Measurements from ENCODE around the gene FAF1. TPM values are rescaled to one million over a fixed set of nuclear protein-coding genes. Genes with fewer than 3 reads are reported as not detected.
"Not testable (repeated sequence)": the region's sequence is repeated elsewhere in the genome, so short reads cannot be mapped to it uniquely, and the experiment has no call there.

Gene FAF1
- total and polyA plus RNA-seq, 8 donors = 47.4 to 58.3 (median 53.2) TPM

DNA sequence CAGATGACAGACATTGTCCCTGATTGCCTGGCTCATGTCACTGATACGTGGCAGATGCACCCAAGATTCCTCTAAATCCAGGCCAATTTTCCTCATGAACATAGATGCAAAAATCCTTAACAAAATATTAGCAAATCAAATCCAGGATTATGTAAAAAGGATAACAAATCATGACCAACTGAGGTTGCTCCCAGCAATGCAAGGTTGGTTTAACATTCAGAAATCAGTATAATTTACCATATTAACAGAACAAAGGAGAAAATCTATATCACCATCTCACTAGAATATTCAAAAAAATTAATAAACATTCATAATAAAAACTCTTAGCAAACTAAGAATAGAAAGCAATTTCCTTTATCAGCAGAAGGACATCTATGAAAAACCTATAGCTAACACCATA lies 39.7 kb downstream of the FAF1 start:
- ATAC-seq = no peak
- DNase-seq = no peak
- no peaks in the 10 kb centered on the region for H3K36me3 ChIP-seq
- intact Hi-C loops (cut with DNase I) = no loop called here
- H3K4me3 ChIP-seq = no peak overlapping the region
- H3K9me3 ChIP-seq = peaks cover 0 to 9% of the 10 kb centered on the region in 2 donors
- TF ChIP-seq, protein P1, sequence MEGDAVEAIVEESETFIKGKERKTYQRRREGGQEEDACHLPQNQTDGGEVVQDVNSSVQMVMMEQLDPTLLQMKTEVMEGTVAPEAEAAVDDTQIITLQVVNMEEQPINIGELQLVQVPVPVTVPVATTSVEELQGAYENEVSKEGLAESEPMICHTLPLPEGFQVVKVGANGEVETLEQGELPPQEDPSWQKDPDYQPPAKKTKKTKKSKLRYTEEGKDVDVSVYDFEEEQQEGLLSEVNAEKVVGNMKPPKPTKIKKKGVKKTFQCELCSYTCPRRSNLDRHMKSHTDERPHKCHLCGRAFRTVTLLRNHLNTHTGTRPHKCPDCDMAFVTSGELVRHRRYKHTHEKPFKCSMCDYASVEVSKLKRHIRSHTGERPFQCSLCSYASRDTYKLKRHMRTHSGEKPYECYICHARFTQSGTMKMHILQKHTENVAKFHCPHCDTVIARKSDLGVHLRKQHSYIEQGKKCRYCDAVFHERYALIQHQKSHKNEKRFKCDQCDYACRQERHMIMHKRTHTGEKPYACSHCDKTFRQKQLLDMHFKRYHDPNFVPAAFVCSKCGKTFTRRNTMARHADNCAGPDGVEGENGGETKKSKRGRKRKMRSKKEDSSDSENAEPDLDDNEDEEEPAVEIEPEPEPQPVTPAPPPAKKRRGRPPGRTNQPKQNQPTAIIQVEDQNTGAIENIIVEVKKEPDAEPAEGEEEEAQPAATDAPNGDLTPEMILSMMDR (IDR thresholded peaks at IDR 0.05) = no peak
- no peak overlapping the region for H3K27ac ChIP-seq
- H3K27me3 ChIP-seq = no peaks in the 10 kb centered on the region
- H3K4me1 ChIP-seq = no peaks in the 10 kb centered on the region

DNA sequence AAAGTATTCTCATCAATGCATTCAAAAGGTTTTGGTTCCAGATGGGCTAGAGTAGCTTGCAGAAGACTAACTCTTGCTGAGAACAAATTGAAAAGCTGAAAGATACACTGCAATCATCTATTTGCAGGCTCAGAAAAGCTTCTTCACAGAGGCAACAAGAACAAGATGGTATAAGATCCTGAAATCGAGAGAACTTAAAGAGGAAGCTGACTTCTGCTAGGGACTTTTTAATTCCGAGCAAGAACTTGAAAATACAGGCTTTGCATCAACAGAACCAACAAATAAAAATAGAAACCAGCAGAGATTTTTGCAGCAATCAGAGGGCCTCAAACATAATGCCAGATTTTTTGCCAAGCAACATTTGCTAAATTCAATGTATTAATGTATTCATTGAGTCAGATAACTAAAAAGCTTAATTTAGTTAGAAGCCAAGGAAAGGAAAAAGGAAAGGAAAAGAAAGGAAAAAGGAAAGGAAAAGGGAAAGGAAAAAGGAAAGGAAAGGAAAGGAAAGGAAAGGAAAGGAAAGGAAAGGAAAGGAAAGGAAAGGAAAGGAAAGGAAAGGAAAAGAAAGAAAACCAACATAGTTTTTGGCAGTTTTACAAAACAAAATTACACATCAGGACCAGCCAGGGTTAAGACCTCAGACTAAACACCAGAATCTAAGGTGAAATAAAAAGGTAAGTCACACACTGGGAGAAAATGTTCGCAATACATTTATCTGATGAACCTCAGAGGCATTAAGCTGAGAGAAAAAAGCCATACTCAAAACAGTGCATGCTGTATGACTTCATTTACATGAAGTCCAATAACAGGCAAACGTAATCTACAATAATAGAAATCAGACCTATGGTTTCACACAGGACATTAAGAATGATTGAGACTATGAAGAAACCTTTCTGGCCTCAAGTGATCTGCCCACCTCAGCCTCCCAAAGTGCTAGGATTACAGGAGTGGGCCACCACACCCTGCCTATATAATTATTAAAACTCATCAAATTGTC lies 42.6 kb downstream of the FAF1 start:
- TF ChIP-seq, protein P1 (IDR thresholded peaks at IDR 0.05) = no peak
- intact Hi-C loops (cut with DNase I) = no loop called here
- no peak overlapping the region for H3K27ac ChIP-seq
- no peaks in the 10 kb centered on the region for H3K36me3 ChIP-seq
- H3K4me1 ChIP-seq = no peaks in the 10 kb centered on the region
- no peaks in the 10 kb centered on the region for H3K27me3 ChIP-seq
- ATAC-seq (no peak), DNase-seq (no peak)
- H3K9me3 ChIP-seq = peaks cover 0 to 2% of the 10 kb centered on the region in 2 donors
- H3K4me3 ChIP-seq = no peak overlapping the region

DNA sequence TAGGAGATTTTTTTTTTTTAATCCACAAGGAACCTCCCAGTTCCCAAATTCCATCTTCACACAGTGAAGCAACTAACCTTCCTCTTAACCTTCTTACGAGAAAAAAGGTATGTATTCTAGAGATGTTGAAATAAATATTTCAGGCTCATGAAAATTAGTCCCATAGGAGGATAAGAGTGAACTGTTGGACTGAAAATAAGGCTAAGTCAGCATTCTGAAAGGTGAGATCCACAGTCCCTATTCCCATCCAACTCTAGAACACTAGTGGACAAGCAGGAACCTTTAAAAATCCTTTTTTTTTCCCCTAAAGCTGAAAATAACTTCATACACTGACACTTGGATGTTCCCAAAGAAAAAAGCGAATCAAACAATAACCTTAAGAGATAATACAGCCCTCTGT lies 44.4 kb downstream of the FAF1 start:
- Histone ChIP-seq H3K27ac (no peak overlapping the region), H3K4me3 (no peak overlapping the region), H3K36me3 (no peaks in the 10 kb centered on the region), H3K4me1 (no peaks in the 10 kb centered on the region), H3K27me3 (no peaks in the 10 kb centered on the region), H3K9me3 (peaks cover 0 to 2% of the 10 kb centered on the region in 2 donors)
- no peak for ATAC-seq
- DNase-seq = no peak
- intact Hi-C loops (cut with DNase I) = no loop called here
- TF ChIP-seq, protein P1 (IDR thresholded peaks at IDR 0.05) = no peak

DNA sequence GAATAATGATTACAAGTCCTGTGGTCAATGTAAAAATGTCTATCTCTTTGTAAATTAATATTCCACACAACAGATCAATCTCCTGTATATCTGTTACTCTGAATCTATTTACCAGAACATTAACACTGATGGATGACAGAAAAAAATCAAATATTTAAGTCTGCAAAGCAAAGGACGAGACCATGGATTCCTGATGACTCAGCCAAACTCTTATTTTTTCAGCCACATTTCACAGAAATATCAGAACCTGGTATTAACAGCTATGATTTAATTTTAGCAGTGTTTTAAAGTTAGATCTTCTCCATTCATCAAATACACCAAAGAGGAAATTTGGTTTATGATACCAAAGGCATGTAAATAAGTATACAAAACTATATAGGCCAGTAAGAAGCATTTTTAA lies 46.1 kb downstream of the FAF1 start:
- no peaks in the 10 kb centered on the region for H3K4me1 ChIP-seq
- TF ChIP-seq, protein P1 (IDR thresholded peaks at IDR 0.05) = no peak
- H3K36me3 ChIP-seq = no peaks in the 10 kb centered on the region
- no peak overlapping the region for H3K27ac ChIP-seq
- intact Hi-C loops (cut with DNase I) = no loop called here
- H3K4me3 ChIP-seq = no peak overlapping the region
- H3K9me3 ChIP-seq = no peaks in the 10 kb centered on the region
- ATAC-seq = no peak
- no peaks in the 10 kb centered on the region for H3K27me3 ChIP-seq
- no peak for DNase-seq

DNA sequence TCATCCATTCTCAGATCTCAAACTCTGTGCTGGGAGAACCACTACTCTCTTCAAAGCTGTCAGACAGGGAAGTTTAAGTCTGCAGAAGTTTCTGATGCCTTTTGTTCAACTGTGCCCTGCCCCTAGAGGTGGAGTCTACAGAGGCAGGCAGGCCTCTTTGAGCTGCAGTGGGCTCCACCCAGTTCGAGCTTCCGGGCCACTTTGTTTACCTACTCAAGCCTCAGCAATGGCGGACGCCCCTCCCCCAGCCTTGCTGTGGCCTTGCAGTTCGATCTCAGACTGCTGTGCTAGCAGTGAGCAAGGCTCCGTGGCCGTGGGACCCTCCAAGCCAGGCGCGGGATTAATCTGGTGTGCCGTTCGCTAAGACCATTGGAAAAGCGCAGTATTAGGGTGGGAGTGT lies 49.7 kb downstream of the FAF1 start:
- DNase-seq = peak in 1 of 4 donors; percentile 43
- H3K27me3 ChIP-seq; intact Hi-C loops (cut with DNase I); H3K9me3 ChIP-seq; H3K27ac ChIP-seq; H3K4me1 ChIP-seq; ATAC-seq; H3K36me3 ChIP-seq; H3K4me3 ChIP-seq: not testable (repeated sequence)

DNA sequence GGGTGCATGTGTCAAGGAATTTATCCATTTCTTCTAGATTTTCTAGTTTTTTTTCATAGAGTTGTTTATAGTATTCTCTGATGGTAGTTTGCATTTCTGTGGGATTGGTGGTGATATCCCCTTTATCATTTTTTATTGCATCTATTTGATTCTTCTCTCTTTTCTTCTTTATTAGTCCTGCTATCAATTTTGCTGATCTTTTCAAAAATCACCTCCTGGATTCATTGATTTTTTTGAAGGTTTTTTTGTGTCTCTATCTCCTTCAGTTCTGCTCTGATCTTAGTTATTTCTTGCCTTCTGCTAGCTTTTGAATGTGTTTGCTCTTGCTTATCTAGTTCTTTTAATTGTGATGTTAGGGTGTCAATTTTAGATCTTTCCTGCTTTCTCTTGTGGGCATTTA lies 52.5 kb downstream of the FAF1 start:
- ATAC-seq; H3K27me3 ChIP-seq; DNase-seq; intact Hi-C loops (cut with DNase I); H3K36me3 ChIP-seq; H3K9me3 ChIP-seq; H3K4me1 ChIP-seq; H3K4me3 ChIP-seq; H3K27ac ChIP-seq: not testable (repeated sequence)

DNA sequence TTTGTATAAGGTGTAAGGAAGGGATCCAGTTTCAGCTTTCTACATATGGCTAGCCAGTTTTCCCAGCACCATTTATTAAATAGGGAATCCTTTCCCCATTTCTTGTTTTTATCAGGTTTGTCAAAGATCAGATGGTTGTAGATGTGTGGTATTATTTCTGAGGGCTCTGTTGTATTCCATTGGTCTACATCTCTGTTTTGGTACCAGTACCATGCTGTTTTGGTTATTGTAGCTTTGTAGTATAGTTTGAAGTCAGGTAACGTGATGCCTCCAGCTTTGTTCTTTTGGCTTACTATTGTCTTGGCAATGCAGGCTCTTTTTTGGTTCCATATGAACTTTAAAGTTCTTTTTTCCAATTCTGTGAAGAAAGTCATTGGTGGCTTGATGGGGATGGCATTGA lies 54.0 kb downstream of the FAF1 start:
- DNase-seq; H3K27ac ChIP-seq; H3K4me1 ChIP-seq; H3K4me3 ChIP-seq; H3K27me3 ChIP-seq; H3K9me3 ChIP-seq; H3K36me3 ChIP-seq; intact Hi-C loops (cut with DNase I); ATAC-seq: not testable (repeated sequence)
